BLaER1 treated with 17β-estradiol and CSF1 and Interleukin-3, amounts not matched to agents 10 nM and 100 nM (cell line): ENCODE data around the gene WDR45B.
A peak's percentile ranks its signal among the peaks of the same experiment; 100 is the strongest.

Experiments
- H3K27ac ChIP-seq, 11 experiments: shearing (Covaris generic); formaldehyde crosslinking; 2 replicates each; pipeline ENCODE4 v1.8.1; 2022
- H3K27me3 ChIP-seq, 11 experiments: shearing (Covaris generic); formaldehyde crosslinking; 2 replicates each; pipeline ENCODE4 v1.8.1; 2022
- H3K36me3 ChIP-seq, 11 experiments: shearing (Covaris generic); formaldehyde crosslinking; 2 replicates each; pipeline ENCODE4 v1.8.1; 2022
- H3K4me1 ChIP-seq, 10 experiments: shearing (Covaris generic); formaldehyde crosslinking; 2 replicates each; pipeline ENCODE4 v1.8.1; 2022
- H3K4me2 ChIP-seq, 11 experiments: shearing (Covaris generic); formaldehyde crosslinking; 2 replicates each; pipeline ENCODE4 v1.8.1; 2022
- H3K4me3 ChIP-seq, 10 experiments: shearing (Covaris generic); formaldehyde crosslinking; 2 replicates each; pipeline ENCODE4 v1.8.1; 2022
- H3K9ac ChIP-seq, 11 experiments: shearing (Covaris generic); formaldehyde crosslinking; 2 replicates each; pipeline ENCODE4 v1.8.1; 2022
- H3K9me3 ChIP-seq, 11 experiments: shearing (Covaris generic); formaldehyde crosslinking; replicated peaks in 1 of 11; 2 replicates each; pipeline ENCODE4 v1.8.1; 2022
- H4K20me1 ChIP-seq, 11 experiments: shearing (Covaris generic); formaldehyde crosslinking; 2 replicates each; pipeline ENCODE4 v1.8.1; 2022
- Cebpa-rat ChIP-seq, 11 experiments: shearing (Covaris generic); IDR thresholded peaks; 2 replicates each; pipeline ENCODE4 v1.8.1; 2022

The WDR45B gene

DNA sequence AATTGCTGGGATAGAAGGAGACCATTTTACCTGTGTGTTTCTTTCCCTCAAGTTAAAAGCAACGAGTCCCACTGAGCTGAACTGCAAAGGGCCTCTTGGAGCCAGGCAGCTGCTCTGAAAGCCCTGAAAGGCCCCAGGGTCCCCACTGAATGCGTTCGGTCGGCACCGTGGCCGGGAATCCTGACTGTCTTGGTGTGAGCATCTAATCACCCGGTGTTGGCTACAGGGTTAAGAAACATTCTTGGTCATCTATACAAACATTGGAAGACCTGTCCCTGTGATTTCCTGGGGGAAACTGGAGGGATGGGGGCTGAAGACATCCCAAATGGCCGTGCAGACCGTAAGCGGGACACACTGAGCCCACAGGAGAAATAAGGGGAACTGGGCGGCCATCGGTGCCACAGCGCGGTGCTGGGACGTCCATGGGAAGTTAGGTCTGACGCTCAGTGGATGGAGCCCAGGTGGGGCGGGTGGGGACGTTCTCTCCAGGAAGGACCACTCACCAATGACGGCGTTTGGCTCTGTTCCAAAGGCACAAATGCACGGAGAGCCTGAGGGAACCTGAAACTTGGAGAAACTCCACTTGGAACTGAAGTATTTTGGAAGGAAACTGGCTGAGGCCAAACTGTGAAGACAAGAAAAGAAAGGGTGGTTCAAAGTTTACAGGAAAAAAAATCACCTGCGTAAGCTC lies 32.1 kb downstream of the WDR45B start:
- no peak overlapping the region for H3K27ac ChIP-seq
- no peak overlapping the region for H3K9ac ChIP-seq
- no peaks in the 10 kb centered on the region for H3K9me3 ChIP-seq
- H3K4me2 ChIP-seq, result no peak overlapping the region
- no peaks in the 10 kb centered on the region for H3K27me3 ChIP-seq
- no peak for TF ChIP-seq Cebpa-rat (IDR thresholded peaks at IDR 0.05)
- H3K4me3 ChIP-seq, result no peak overlapping the region
- H3K36me3 ChIP-seq, result peaks cover 80 to 99% (median 85%) of the 10 kb centered on the region in 11 experiments
- H4K20me1 ChIP-seq, result peaks cover 0 to 62% (median 6%) of the 10 kb centered on the region in 11 experiments; a peak in 12 of 22 replicates
- H3K4me1 ChIP-seq, result peaks cover 0 to 23% (median 16%) of the 10 kb centered on the region in 10 experiments; a peak in 16 of 20 replicates

DNA sequence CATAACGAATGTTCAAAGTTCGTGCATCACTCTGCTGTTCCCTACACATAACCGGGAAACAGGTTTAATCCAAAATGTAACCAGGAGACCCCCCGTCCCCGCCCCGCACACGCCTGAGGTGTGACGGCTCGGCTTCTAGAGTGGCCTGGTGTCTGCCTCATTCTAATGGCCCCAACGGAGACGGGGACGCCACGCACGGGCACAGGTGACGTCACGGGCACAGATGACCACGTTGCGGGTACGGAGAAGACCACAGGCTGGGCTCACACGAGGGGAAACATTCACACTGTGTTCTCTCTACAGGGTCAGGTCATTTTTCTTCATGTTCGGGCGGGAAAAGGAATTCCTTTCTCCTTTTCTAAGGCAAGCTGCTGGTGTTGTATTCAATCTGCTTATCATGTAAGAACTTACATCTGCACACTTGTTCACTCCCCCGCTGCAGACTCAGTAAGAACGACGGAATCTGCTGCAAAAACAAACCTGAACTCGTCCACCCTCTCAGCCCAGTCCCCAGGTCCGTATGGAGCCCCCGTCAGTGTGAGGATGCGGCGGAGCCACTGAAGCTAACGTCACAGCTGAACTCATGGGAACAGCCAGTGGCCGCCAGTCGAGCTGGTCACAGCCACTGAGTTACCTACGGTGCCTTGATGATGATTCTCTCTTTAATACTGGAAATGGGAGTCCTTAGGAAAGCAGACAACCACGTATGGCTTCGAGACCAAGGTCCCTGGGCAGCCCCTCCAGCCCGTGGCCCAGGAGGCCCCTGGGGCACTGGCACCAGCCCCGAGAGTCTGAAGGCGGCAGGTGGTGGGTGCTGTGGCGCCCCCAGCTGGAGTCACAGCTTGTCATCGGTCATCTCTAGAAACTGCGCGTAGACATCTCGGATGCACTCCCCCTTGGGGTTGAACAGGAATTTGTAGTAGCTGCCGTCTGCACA lies 32.9 kb downstream of the WDR45B start:
- H4K20me1 ChIP-seq, result peaks cover 0 to 62% (median 6%) of the 10 kb centered on the region in 11 experiments; a peak in 12 of 22 replicates
- H3K4me3 ChIP-seq, result no peak overlapping the region
- peaks cover 0 to 28% (median 22%) of the 10 kb centered on the region in 10 experiments; a peak in 16 of 20 replicates for H3K4me1 ChIP-seq
- no peak for TF ChIP-seq Cebpa-rat (IDR thresholded peaks at IDR 0.05)
- no peaks in the 10 kb centered on the region for H3K9me3 ChIP-seq
- H3K36me3 ChIP-seq, result peaks cover 75 to 99% (median 84%) of the 10 kb centered on the region in 11 experiments
- H3K27ac ChIP-seq, result no peak overlapping the region
- no peak overlapping the region for H3K9ac ChIP-seq
- no peak overlapping the region for H3K4me2 ChIP-seq
- no peaks in the 10 kb centered on the region for H3K27me3 ChIP-seq

- Histone ChIP-seq H3K4me3 (no peak overlapping the region), H4K20me1 (peaks cover 0 to 53% (median 5%) of the 10 kb centered on the region in 11 experiments; a peak in 10 of 22 replicates), H3K9me3 (no peaks in the 10 kb centered on the region), H3K36me3 (peaks cover 74 to 99% (median 83%) of the 10 kb centered on the region in 11 experiments), H3K27ac (no peak overlapping the region), H3K9ac (no peak overlapping the region; a peak in 1 of 22 replicates), H3K4me1 (peaks cover 0 to 33% (median 22%) of the 10 kb centered on the region in 10 experiments; a peak in 16 of 20 replicates), H3K27me3 (no peaks in the 10 kb centered on the region), H3K4me2 (no peak overlapping the region)
- no peak for TF ChIP-seq Cebpa-rat (IDR thresholded peaks at IDR 0.05)
These were observed 34.1 kb downstream of the WDR45B start for GRCh38 chr17:82614095-82614631.

DNA sequence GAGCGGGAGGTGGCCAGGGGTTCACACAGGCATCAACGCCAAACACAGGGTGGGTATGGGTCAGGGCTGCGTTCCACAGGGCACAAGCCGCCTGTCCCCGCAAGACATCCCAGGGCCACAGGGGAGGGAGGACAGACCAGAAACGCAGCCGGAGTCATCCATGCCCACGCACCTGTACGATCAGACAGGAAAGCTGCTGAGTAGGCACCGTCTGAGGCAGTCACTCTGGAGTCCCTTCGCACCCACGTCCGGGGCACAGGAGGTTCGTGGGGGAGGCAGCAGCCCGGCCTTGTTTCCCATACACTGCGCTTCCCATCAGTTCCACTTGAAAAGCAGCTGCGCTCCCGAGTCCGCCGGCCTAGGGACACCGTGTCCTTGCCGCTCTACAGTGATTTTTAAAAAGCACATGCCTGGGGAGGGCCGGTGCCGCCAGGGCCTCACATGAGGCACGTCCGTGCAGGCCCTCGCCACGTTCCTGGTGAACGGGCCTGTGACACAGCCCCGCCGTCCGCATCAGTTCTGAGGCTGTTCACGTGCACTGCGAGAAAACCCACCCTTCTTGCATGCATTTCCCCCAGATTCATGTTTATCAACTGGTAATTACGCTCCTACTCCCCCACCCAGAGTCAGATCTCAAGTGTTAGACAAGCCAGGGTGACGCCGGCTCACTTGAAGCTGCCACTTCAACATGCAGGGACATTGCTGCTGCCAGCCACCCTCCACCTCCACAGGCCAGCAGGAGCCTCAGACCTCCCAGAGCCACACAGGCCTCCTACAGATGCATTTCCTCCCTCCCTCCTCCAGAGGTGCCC lies 34.8 kb downstream of the WDR45B start:
- Histone ChIP-seq H3K27ac (peak overlapping the region in 2 of 11 experiments; percentile 23 to 25; a peak in 1 of 22 replicates), H3K9ac (no peak overlapping the region; a peak in 1 of 22 replicates), H3K36me3 (peaks cover 67 to 99% (median 81%) of the 10 kb centered on the region in 11 experiments), H4K20me1 (peaks cover 0 to 54% (median 3%) of the 10 kb centered on the region in 11 experiments; a peak in 9 of 22 replicates), H3K4me3 (no peak overlapping the region), H3K4me1 (peaks cover 0 to 33% (median 22%) of the 10 kb centered on the region in 10 experiments; a peak in 16 of 20 replicates), H3K27me3 (no peaks in the 10 kb centered on the region), H3K9me3 (no peaks in the 10 kb centered on the region), H3K4me2 (no peak overlapping the region)
- no peak for TF ChIP-seq Cebpa-rat (IDR thresholded peaks at IDR 0.05)

DNA sequence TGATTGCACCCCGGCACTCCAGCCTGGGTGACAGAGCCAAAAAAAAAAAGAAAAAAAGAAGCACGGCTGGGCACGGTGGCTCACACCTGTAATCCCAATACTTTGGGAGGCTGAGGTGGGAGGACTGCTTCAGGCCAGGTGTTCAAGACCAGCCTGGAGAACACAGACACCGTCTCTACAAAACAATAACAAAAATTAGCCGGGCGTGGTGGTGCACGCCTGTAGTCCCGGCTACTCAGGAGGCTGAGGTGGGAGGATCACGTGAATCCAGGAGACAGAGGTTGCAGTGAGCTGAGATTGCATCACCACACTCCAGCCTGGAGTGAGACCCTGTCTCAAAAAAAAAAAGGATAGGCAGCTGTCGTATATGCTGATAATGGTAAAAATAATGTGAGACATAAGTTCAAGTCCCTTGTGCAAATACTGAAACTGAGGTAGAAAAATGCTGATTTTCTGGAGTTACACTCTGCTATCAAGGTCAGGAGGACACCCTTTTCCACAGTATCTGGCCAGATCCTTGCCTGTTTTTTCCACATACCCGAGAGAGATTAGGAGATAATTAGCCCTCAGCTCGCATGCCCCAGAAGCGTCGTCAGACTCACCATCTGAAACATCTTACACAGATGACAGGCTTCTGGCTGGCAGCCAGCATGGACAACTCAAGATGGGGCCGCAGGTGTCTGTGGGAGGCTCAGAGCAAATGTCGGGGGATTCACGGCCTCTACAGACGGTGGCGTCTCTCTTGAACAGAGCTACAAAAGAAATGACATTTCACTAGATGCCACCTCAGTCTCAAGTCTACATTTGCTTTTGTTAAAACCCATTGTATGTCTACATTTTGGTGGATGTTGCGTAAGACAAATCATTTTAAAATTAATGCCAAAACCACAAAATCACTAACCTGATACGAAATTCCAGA lies 36.8 kb downstream of the WDR45B start:
- H3K9ac ChIP-seq, result peak overlapping the region in 5 of 11 experiments; percentile 10 to 51 (median 18); a peak in 6 of 22 replicates
- H3K4me1 ChIP-seq, result peaks cover 0 to 34% (median 22%) of the 10 kb centered on the region in 10 experiments; a peak in 17 of 20 replicates
- H3K27ac ChIP-seq, result peak overlapping the region in 7 of 11 experiments; percentile 2 to 57 (median 31); a peak in 9 of 22 replicates
- no peak overlapping the region for H3K4me3 ChIP-seq
- H4K20me1 ChIP-seq, result peaks cover 0 to 40% (median 4%) of the 10 kb centered on the region in 11 experiments; a peak in 9 of 22 replicates
- peak overlapping the region in 9 of 11 experiments; percentile 33 to 71 (median 65); a peak in 18 of 22 replicates for H3K4me2 ChIP-seq
- peaks cover 56 to 94% (median 72%) of the 10 kb centered on the region in 11 experiments for H3K36me3 ChIP-seq
- H3K9me3 ChIP-seq, result no peaks in the 10 kb centered on the region
- TF ChIP-seq Cebpa-rat (IDR thresholded peaks at IDR 0.05), result peak in 4 of 11 experiments; percentile 39 to 69 (median 66); a peak in 9 of 22 replicates
- no peaks in the 10 kb centered on the region for H3K27me3 ChIP-seq

- Histone ChIP-seq H3K4me2 (no peak overlapping the region), H3K4me3 (no peak overlapping the region), H3K9ac (peak overlapping the region in 1 of 11 experiments; percentile 8; a peak in 1 of 22 replicates), H3K27me3 (no peaks in the 10 kb centered on the region), H3K9me3 (no peaks in the 10 kb centered on the region), H4K20me1 (peaks cover 0 to 40% (median 14%) of the 10 kb centered on the region in 11 experiments; a peak in 12 of 22 replicates), H3K4me1 (peaks cover 15 to 51% (median 40%) of the 10 kb centered on the region in 10 experiments), H3K27ac (no peak overlapping the region), H3K36me3 (peaks cover 45 to 94% (median 66%) of the 10 kb centered on the region in 11 experiments)
- no peak for TF ChIP-seq Cebpa-rat (IDR thresholded peaks at IDR 0.05)
These were observed 38.6 kb downstream of the WDR45B start for GRCh38 chr17:82609655-82610054.

DNA sequence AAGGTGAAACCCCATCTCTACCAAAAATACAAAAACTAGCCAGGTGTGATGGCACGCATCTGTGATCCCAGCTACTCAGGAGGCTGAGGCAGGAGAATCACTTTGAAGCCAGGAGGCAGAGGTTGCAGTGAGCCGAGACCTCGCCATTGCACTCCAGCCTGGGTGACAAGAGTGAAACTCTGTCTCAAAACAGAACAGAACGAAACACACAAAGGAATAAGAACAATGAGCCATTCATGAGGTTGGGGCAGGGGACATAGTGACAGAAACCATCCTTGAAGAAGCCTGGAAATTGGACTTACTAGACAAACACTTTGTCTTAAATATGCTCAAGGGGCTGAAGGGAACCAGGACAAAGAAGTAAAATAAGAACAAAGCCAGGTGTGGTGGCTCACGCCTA lies 39.4 kb downstream of the WDR45B start:
- no peak for TF ChIP-seq Cebpa-rat (IDR thresholded peaks at IDR 0.05)
- H3K36me3 ChIP-seq, result peaks cover 39 to 88% (median 60%) of the 10 kb centered on the region in 11 experiments
- no peak overlapping the region for H3K4me2 ChIP-seq
- peaks cover 24 to 60% (median 48%) of the 10 kb centered on the region in 10 experiments for H3K4me1 ChIP-seq
- H3K4me3 ChIP-seq, result no peak overlapping the region
- H3K9me3 ChIP-seq, result no peaks in the 10 kb centered on the region
- no peak overlapping the region for H3K9ac ChIP-seq
- H4K20me1 ChIP-seq, result peaks cover 0 to 42% (median 20%) of the 10 kb centered on the region in 11 experiments; a peak in 13 of 22 replicates
- no peaks in the 10 kb centered on the region for H3K27me3 ChIP-seq
- peak overlapping the region in 2 of 11 experiments; percentile 9 to 20; a peak in 1 of 22 replicates for H3K27ac ChIP-seq
